GM23338 (cell line): ENCODE measurements around the gene PHC1. TPM values are rescaled to one million over a fixed set of nuclear protein-coding genes. Genes with fewer than 3 reads are reported as not detected.
"Not testable (repeated sequence)": the region's sequence is repeated elsewhere in the genome, so short reads cannot be mapped to it uniquely, and the experiment has no call there.

Experiments used
- ATAC-seq: fragments of 200-7000 bp; cut with Tn5 transposase; 3 replicates; pipeline ENCODE4 v1.9.1; 2020
- DNase-seq: peaks from one replicate; pipeline ENCODE4 v3.0.0-alpha.2; 2015; ENCODE audit warnings: low spot score
- H2AFZ ChIP-seq: fragments of 200-600 bp; sonication (generic); 2 replicates; pipeline ENCODE4 v1.8.0; 2016; ENCODE audit warnings: antibody characterized with exemption, mild to moderate bottlenecking, moderate library complexity
- H3F3A ChIP-seq: fragments of 200-600 bp; sonication (generic); replicated peaks from 2 replicates; pipeline ENCODE4 v1.8.0; 2017; ENCODE audit warnings: antibody characterized with exemption, mixed run types, low read depth
- H3K27ac ChIP-seq: fragments of 200-600 bp; sonication (generic); 2 replicates; pipeline ENCODE4 v1.6.1; 2016; ENCODE audit warnings: low read depth
- H3K27me3 ChIP-seq: fragments of 200-600 bp; sonication (generic); 2 replicates; pipeline ENCODE4 v1.8.0; 2016; ENCODE audit warnings: mild to moderate bottlenecking, mixed run types, moderate library complexity; ENCODE audit not compliant: insufficient read depth
- H3K36me3 ChIP-seq: fragments of 200-600 bp; sonication (generic); 2 replicates; pipeline ENCODE4 v1.8.0; 2016; ENCODE audit warnings: mild to moderate bottlenecking; ENCODE audit not compliant: insufficient read depth
- H3K4me1 ChIP-seq: fragments of 200-600 bp; sonication (generic); 2 replicates; pipeline ENCODE4 v1.8.0; 2016; ENCODE audit warnings: mild to moderate bottlenecking, moderate library complexity; ENCODE audit not compliant: insufficient read depth
- H3K4me2 ChIP-seq: fragments of 200-600 bp; sonication (generic); 2 replicates; pipeline ENCODE4 v1.7.1; 2017; ENCODE audit warnings: mixed run types
- H3K4me3 ChIP-seq: fragments of 200-600 bp; sonication (generic); 2 replicates; pipeline ENCODE4 v1.6.1; 2016; ENCODE audit warnings: mixed run types
- H3K79me2 ChIP-seq: fragments of 200-600 bp; sonication (generic); replicated peaks from 2 replicates; pipeline ENCODE4 v1.8.0; 2017; ENCODE audit warnings: mild to moderate bottlenecking; ENCODE audit not compliant: insufficient read depth
- H3K9me2 ChIP-seq: fragments of 200-600 bp; sonication (generic); 2 replicates; pipeline ENCODE4 v1.8.0; 2017; ENCODE audit not compliant: insufficient read depth
- H4K20me1 ChIP-seq: fragments of 200-600 bp; sonication (generic); replicated peaks from 2 replicates; pipeline ENCODE4 v1.8.0; 2017; ENCODE audit warnings: mild to moderate bottlenecking; ENCODE audit not compliant: insufficient read depth
- H3K27ac Mint-ChIP-seq: 2 replicates; pipeline ENCODE4 v1.8.0; 2020; ENCODE audit warnings: inconsistent platforms, mild to moderate bottlenecking, moderate library complexity, mixed read lengths
- H3K27me3 Mint-ChIP-seq: 3 replicates; pipeline ENCODE4 v1.8.0; 2022; ENCODE audit warnings: low read depth, mild to moderate bottlenecking, moderate library complexity, mixed read lengths, inconsistent platforms; ENCODE audit not compliant: insufficient read depth, poor library complexity
- H3K36me3 Mint-ChIP-seq: 3 replicates; pipeline ENCODE4 v1.8.0; 2021; ENCODE audit warnings: low read depth, mild to moderate bottlenecking, inconsistent platforms, moderate library complexity, mixed read lengths
- H3K4me1 Mint-ChIP-seq: 3 replicates; pipeline ENCODE4 v1.8.0; 2020; ENCODE audit warnings: mild to moderate bottlenecking, inconsistent platforms, mixed read lengths
- H3K4me3 Mint-ChIP-seq: 3 replicates; pipeline ENCODE4 v1.8.0; 2021; ENCODE audit warnings: moderate library complexity, mild to moderate bottlenecking, inconsistent platforms, mixed read lengths
- H3K9me3 Mint-ChIP-seq: 3 replicates; pipeline ENCODE4 v1.8.0; 2020; ENCODE audit warnings: moderate library complexity, mild to moderate bottlenecking, inconsistent platforms, mixed read lengths
- CREB1 ChIP-seq: fragments of 250-450 bp; sonication (Bioruptor Pico); IDR thresholded peaks from 2 replicates; pipeline ENCODE4 v1.5.0; 2020; ENCODE audit warnings: low read depth, mild to moderate bottlenecking, moderate library complexity
- CTCF ChIP-seq, 2 experiments: fragments of 200-600 bp in 1 of 2; sonication (generic) in 1 of 2; conservative IDR thresholded peaks; 2 replicates each; pipeline versions ENCODE4 v1.5.1 to v1.6.1; 2016 to 2017; ENCODE audit warnings: antibody characterized with exemption in 2 of 2, low read depth in 2 of 2, mild to moderate bottlenecking in 2 of 2, moderate library complexity in 1 of 2
- ETS1 ChIP-seq: IDR thresholded peaks from 2 replicates; pipeline ENCODE4 v1.6.1; 2016; ENCODE audit warnings: antibody characterized with exemption
- EZH2 ChIP-seq: fragments of 200-600 bp; sonication (generic); IDR thresholded peaks from one replicate; pipeline ENCODE4 v1.8.0; 2017; ENCODE audit warnings: antibody characterized with exemption, mild to moderate bottlenecking, low read depth; ENCODE audit not compliant: unreplicated experiment
- POLR2AphosphoS5 ChIP-seq: IDR thresholded peaks from 2 replicates; pipeline ENCODE4 v1.6.1; 2016; ENCODE audit warnings: antibody characterized with exemption, low read depth
- polyA plus RNA-seq: library from polyadenylated mRNA; unstranded; fragments of >200 nt; fragmentation: Nextera tagmentation; extraction: Ambion mirVana; gene quantifications from 2 replicates; pipeline ENCODE4 v1.2.1, GENCODE V29; 2016
- total RNA-seq: library from RNA; depleted of rRNA; stranded (reverse); fragments of >200 nt; shearing (Covaris generic); gene quantifications from 2 replicates; pipeline ENCODE4 v1.2.3, GENCODE V29; 2014

Gene PHC1
- total and polyA plus RNA-seq, 2 experiments from 2014 or later, result 303 to 1,069 TPM

- ATAC-seq, H3K27me3 Mint-ChIP-seq, H3K4me1 Mint-ChIP-seq, H2AFZ ChIP-seq, H3K27me3 ChIP-seq, H3K4me3 Mint-ChIP-seq, H3K4me3 ChIP-seq, DNase-seq, H3K4me1 ChIP-seq, H3K27ac Mint-ChIP-seq, H3K4me2 ChIP-seq, H3K9me3 Mint-ChIP-seq, H3K9me2 ChIP-seq: not testable (repeated sequence)
- peaks cover 85% of the 10 kb centered on the region for H3K36me3 Mint-ChIP-seq
- Histone ChIP-seq H3K27ac (peak overlapping the region; percentile 82; the same call in 1 of the 2 replicates), H4K20me1 (peaks cover 65% of the 10 kb centered on the region), H3K36me3 (peaks cover 79% of the 10 kb centered on the region), H3K79me2 (peaks cover 50% of the 10 kb centered on the region), H3F3A (peaks cover 65% of the 10 kb centered on the region)
Measured at GRCh38 chr12:8937842-8938442, 23.6 kb downstream of the PHC1 start.

- Mint-ChIP-seq H3K9me3 (no peaks in the 10 kb centered on the region), H3K36me3 (peaks cover 75% of the 10 kb centered on the region), H3K4me1 (peaks cover 8% of the 10 kb centered on the region), H3K27me3 (peaks cover 5% of the 10 kb centered on the region), H3K4me3 (no peak overlapping the region), H3K27ac (peak overlapping the region; percentile 1; the same call in 1 of the 2 replicates)
- Histone ChIP-seq H3K4me3 (no peak overlapping the region), H3K27ac (peak overlapping the region; percentile 89), H3K9me2 (no peaks in the 10 kb centered on the region), H4K20me1 (peaks cover 48% of the 10 kb centered on the region), H3K27me3 (no peaks in the 10 kb centered on the region), H2AFZ (no peak overlapping the region), H3K36me3 (peaks cover 66% of the 10 kb centered on the region), H3K4me2 (no peak overlapping the region), H3K79me2 (peaks cover 35% of the 10 kb centered on the region), H3K4me1 (no peaks in the 10 kb centered on the region; the same call in 1 of the 2 replicates), H3F3A (peaks cover 72% of the 10 kb centered on the region)
- ATAC-seq (no peak), DNase-seq (peak; percentile 24)
- TF ChIP-seq CREB1 (CRISPR knock-in tag), result no peak
- TF ChIP-seq POLR2AphosphoS5, result peak; percentile 66
- 0 out of 4 replicates have a peak, but pooled peaks of 1 of the 2 experiments have one; percentile 8 for TF ChIP-seq CTCF (conservative IDR thresholded peaks at IDR 0.05; ENCODE audit: low read depth in 2 of 2)
Measured at GRCh38 chr12:8941691-8942478, 27.6 kb downstream of the PHC1 start.

- ATAC-seq (peak; percentile 27), DNase-seq (peak; percentile 30)
- peaks cover 5% of the 10 kb centered on the region for H3K27me3 Mint-ChIP-seq
- Histone ChIP-seq H3F3A (peaks cover 59% of the 10 kb centered on the region), H3K4me3 (no peak overlapping the region), H4K20me1 (peaks cover 45% of the 10 kb centered on the region), H2AFZ (no peak overlapping the region), H3K9me2 (no peaks in the 10 kb centered on the region), H3K27me3 (no peaks in the 10 kb centered on the region), H3K36me3 (peaks cover 49% of the 10 kb centered on the region), H3K4me1 (peaks cover 12% of the 10 kb centered on the region), H3K27ac (peak overlapping the region; percentile 45; the same call in 1 of the 2 replicates), H3K4me2 (no peak overlapping the region), H3K79me2 (peaks cover 36% of the 10 kb centered on the region)
- no peak overlapping the region for H3K27ac Mint-ChIP-seq
- no peaks in the 10 kb centered on the region for H3K9me3 Mint-ChIP-seq
- H3K36me3 Mint-ChIP-seq, result peaks cover 60% of the 10 kb centered on the region
- no peak overlapping the region for H3K4me3 Mint-ChIP-seq
- H3K4me1 Mint-ChIP-seq, result peaks cover 18% of the 10 kb centered on the region
- peak in 1 of 2 experiments; percentile 8; a peak in 1 of 4 replicates for TF ChIP-seq CTCF (conservative IDR thresholded peaks at IDR 0.05; ENCODE audit: low read depth in 2 of 2)
- TF ChIP-seq ETS1, result no peak
- no peak for TF ChIP-seq EZH2
- peak; percentile 72 for TF ChIP-seq POLR2AphosphoS5
Measured at GRCh38 chr12:8943565-8944186, 29.4 kb downstream of the PHC1 start.
